Measurements from ENCODE around the gene UBE2E3.

DNA sequence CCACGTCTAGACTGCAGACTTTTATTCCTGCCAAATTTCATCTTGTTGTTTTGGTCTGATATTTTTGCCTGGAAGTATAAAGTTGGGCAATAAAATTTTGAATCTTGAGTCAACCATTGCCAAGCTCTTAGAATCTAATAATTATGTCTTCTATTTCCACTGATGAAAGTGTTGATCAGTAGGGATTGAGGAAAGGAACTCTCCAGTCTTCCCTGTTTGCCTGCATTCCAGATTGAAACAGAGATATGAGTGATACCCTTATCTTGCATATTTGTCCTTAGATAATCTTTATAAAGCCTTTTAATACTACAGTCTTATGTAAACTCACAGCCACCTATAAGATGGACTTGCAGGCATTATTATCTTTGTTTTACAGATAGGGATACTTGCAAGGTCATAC is 45.5 kb upstream of the UBE2E3 start:
- TF ChIP-seq POLR2A (IDR thresholded peaks at IDR 0.05) (no peak), POLR2AphosphoS5 (IDR thresholded peaks at IDR 0.05) (no peak)

All from spleen (tissue), 3 donors.